Stimulated activated naive CD8-positive, alpha-beta T cell treated with anti-CD3 and anti-CD28 coated beads, Interleukin-15, Interleukin-2, amounts not matched to agents 100 ng/mL and 50 ng/mL, for 24 hours (primary cell): Measurements from ENCODE around the gene CST3.

Experiments
- H3K27ac Mint-ChIP-seq: one replicate; pipeline ENCODE4 v1.8.0; 2021; ENCODE audit warnings: mild to moderate bottlenecking, mixed read lengths
- H3K27me3 Mint-ChIP-seq: one replicate; pipeline ENCODE4 v1.8.0; 2021; ENCODE audit warnings: mixed read lengths
- H3K36me3 Mint-ChIP-seq: one replicate; pipeline ENCODE4 v1.8.0; 2021; ENCODE audit warnings: low read depth, mixed read lengths
- H3K4me1 Mint-ChIP-seq: one replicate; pipeline ENCODE4 v1.8.0; 2021; ENCODE audit warnings: low read depth, mixed read lengths
- H3K4me3 Mint-ChIP-seq: one replicate; pipeline ENCODE4 v1.8.0; 2021; ENCODE audit warnings: mild to moderate bottlenecking, mixed read lengths
- H3K9me3 Mint-ChIP-seq: one replicate; pipeline ENCODE4 v1.8.0; 2021; ENCODE audit warnings: mixed read lengths

Gene CST3

DNA sequence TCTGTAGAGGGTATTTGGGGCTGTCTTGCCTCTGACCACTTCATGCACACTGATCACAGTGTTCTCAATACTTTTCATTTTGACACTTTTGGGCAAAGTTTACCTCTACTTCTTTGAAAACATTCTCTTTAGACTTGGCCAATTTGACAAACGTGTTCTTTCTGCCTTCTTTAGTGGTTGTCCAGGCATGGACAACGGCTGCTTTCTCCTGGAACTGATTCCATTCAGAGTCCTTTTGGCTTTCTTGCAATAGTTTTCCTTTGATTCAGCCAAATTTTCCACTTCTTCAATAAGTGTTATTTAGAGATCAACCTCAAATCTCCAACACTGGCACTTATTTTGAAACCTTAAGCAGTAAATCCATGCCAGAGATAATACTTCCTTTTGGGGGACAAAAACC is 25.4 kb downstream of the CST3 start:
- Mint-ChIP-seq H3K9me3 (no peaks in the 10 kb centered on the region), H3K27me3 (peaks cover 5% of the 10 kb centered on the region), H3K27ac (no peak overlapping the region), H3K4me1 (no peaks in the 10 kb centered on the region), H3K36me3 (no peaks in the 10 kb centered on the region), H3K4me3 (no peak overlapping the region)

GRCh38 chr20:23609486-23610109 is 28.2 kb downstream of the CST3 start:
- no peaks in the 10 kb centered on the region for H3K36me3 Mint-ChIP-seq
- peaks cover 4% of the 10 kb centered on the region for H3K4me1 Mint-ChIP-seq
- no peaks in the 10 kb centered on the region for H3K9me3 Mint-ChIP-seq
- H3K27me3 Mint-ChIP-seq: no peaks in the 10 kb centered on the region
- no peak overlapping the region for H3K4me3 Mint-ChIP-seq
- no peak overlapping the region for H3K27ac Mint-ChIP-seq

GRCh38 chr20:23608251-23608846 is 29.4 kb downstream of the CST3 start:
- Mint-ChIP-seq H3K27ac (no peak overlapping the region), H3K9me3 (no peaks in the 10 kb centered on the region), H3K27me3 (no peaks in the 10 kb centered on the region), H3K4me3 (no peak overlapping the region), H3K36me3 (no peaks in the 10 kb centered on the region), H3K4me1 (peaks cover 4% of the 10 kb centered on the region)

DNA sequence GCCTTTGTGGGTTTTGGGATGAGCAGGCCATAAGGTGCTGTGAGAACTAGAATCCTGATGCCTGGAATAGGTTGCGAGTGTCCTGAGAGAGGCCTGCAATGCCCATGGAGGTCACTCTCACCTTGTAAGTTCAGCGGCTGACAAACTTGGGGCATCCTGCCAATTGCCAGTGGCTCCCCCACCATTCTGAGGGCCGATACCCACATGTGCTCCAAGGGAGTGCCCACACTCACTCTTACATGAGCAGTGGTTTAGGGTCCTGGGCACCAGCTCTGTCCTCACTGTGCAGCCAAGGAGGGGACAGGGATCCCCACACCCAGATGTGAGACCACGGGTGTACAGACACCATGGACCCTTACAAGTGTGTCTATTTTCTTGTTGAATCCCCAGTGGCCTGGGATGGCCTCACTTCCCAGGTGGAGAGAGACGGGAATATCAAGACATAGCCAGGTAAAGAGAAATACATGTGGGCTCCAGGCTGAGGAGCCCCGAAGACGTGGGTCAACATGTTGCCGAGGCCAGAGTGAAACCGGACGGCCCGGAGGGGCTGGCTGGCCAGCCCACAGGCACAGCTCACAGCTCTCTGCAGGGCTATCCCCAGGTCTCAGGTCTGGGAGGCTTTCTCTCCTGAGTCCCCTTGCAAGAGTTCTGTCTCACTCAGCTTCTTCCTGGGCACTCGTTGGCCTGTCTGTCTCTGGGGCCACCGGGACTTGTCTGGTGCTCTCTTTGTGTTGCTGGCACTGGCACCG is 30.1 kb downstream of the CST3 start:
- Mint-ChIP-seq H3K4me1 (peaks cover 4% of the 10 kb centered on the region), H3K9me3 (no peaks in the 10 kb centered on the region), H3K27me3 (no peaks in the 10 kb centered on the region), H3K27ac (no peak overlapping the region), H3K36me3 (no peaks in the 10 kb centered on the region), H3K4me3 (no peak overlapping the region)

DNA sequence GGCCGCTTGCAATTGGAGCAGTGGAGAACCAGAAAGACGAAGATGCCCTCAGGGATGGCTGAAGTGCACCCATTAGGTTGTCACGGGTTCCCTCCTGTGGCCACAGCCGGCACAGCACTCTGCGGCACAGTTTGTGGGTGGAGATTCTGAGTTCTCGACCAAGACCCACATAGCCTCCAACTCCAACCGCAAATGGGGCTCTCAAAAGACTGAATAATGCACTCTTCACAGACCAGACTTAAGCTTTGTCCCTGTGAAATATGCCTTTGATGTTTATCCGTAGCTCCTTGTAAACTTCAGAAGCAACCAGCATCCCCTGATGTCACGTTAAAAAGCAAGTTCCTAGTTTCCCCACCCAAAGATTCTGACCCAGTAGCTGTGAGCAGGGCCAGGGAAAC is 31.1 kb downstream of the CST3 start:
- no peaks in the 10 kb centered on the region for H3K27me3 Mint-ChIP-seq
- no peak overlapping the region for H3K4me3 Mint-ChIP-seq

DNA sequence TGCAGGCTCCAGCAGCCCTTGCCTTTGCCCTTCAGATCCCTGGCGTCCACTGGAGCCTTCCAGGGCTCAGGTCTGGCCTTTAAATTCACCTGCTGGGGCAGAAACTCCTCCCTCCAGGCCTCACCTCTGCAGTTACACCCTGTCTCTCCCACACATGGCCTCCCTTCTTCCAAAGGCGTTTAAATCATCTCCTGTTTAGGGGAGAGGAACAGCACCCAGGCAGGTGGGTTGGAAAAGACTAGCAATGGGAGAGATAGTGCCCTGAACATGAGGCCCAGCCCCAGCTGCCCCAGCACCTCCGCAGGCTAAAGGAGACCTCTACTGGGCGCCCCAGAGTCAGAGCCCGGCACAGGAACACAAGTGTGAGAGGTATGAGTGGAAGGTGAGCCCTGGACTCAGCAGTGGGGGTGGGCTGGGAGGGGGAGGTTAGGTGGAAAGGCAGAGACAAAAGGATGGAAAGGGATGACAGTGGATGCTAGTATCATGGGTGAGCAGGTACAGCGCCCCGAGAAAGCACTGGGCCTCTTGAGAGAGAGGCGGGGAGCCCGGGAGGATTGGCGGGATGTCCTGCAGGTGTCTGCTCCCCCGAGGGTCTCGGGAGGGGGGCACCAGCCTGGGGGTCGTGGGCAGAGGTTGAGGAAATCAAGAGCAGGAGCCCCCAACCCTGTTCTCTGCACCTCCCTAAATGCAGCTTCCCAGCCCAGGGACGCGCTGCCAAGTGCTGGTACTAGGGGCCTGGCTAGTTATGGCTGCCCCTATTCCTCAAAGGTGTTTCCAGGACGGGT is 31.7 kb downstream of the CST3 start, which contains the start of gene CST9:
CST9 (minus strand) TSS at position 51 of the 785 bp plus-strand sequence. CDS start 53 bp downstream, outside the sequence.
- Mint-ChIP-seq H3K4me1 (peaks cover 4% of the 10 kb centered on the region), H3K4me3 (no peak within 1 kb of the TSS), H3K27me3 (no peaks in the 10 kb centered on the region), H3K9me3 (no peaks in the 10 kb centered on the region), H3K36me3 (no peaks in the 10 kb centered on the region), H3K27ac (no peak within 1 kb of the TSS)

More for the DNA sequence above, 31.1 kb downstream of the CST3 start:
- H3K4me1 Mint-ChIP-seq: peaks cover 4% of the 10 kb centered on the region
- no peak overlapping the region for H3K27ac Mint-ChIP-seq
- H3K9me3 Mint-ChIP-seq: no peaks in the 10 kb centered on the region
- H3K36me3 Mint-ChIP-seq: no peaks in the 10 kb centered on the region

- H3K9me3 Mint-ChIP-seq: no peaks in the 10 kb centered on the region
- no peak overlapping the region for H3K4me3 Mint-ChIP-seq
- H3K4me1 Mint-ChIP-seq: peaks cover 4% of the 10 kb centered on the region
- no peaks in the 10 kb centered on the region for H3K27me3 Mint-ChIP-seq
- no peak overlapping the region for H3K27ac Mint-ChIP-seq
- no peaks in the 10 kb centered on the region for H3K36me3 Mint-ChIP-seq
These were observed 33.4 kb downstream of the CST3 start for GRCh38 chr20:23604306-23604705.

DNA sequence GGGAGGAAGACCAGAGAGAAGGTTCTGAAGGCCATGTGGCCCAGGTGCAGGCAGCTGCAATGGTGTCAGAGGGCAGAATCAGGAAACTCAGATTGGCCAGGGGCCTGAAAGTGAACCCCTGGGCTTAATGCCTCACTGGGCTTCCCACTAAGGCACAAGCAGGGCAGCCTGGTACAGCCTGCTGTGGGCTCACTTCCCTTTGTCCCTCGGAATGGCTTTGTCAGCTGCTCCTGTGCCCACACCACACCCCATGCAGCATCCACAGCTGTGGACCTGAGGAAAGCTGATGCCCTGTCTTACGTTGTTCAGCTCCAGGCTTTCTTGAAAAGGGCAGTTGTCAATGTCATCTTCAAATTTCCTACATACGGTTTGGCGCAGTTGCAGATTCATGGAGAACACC is 34.4 kb downstream of the CST3 start:
- H3K4me3 Mint-ChIP-seq: no peak overlapping the region
- no peaks in the 10 kb centered on the region for H3K27me3 Mint-ChIP-seq
- no peak overlapping the region for H3K27ac Mint-ChIP-seq
- no peaks in the 10 kb centered on the region for H3K36me3 Mint-ChIP-seq
- peaks cover 4% of the 10 kb centered on the region for H3K4me1 Mint-ChIP-seq
- no peaks in the 10 kb centered on the region for H3K9me3 Mint-ChIP-seq

GRCh38 chr20:23602699-23603098 is 35.1 kb downstream of the CST3 start:
- no peak overlapping the region for H3K4me3 Mint-ChIP-seq

GRCh38 chr20:23602241-23602640 is 35.5 kb downstream of the CST3 start:
- Mint-ChIP-seq H3K36me3 (no peaks in the 10 kb centered on the region), H3K9me3 (no peaks in the 10 kb centered on the region), H3K4me1 (peaks cover 4% of the 10 kb centered on the region), H3K27ac (no peak overlapping the region), H3K4me3 (no peak overlapping the region), H3K27me3 (no peaks in the 10 kb centered on the region)

More at GRCh38 chr20:23602699-23603098, 35.1 kb downstream of the CST3 start:
- no peaks in the 10 kb centered on the region for H3K9me3 Mint-ChIP-seq
- no peak overlapping the region for H3K27ac Mint-ChIP-seq
- no peaks in the 10 kb centered on the region for H3K36me3 Mint-ChIP-seq
- H3K27me3 Mint-ChIP-seq: no peaks in the 10 kb centered on the region
- peaks cover 4% of the 10 kb centered on the region for H3K4me1 Mint-ChIP-seq

DNA sequence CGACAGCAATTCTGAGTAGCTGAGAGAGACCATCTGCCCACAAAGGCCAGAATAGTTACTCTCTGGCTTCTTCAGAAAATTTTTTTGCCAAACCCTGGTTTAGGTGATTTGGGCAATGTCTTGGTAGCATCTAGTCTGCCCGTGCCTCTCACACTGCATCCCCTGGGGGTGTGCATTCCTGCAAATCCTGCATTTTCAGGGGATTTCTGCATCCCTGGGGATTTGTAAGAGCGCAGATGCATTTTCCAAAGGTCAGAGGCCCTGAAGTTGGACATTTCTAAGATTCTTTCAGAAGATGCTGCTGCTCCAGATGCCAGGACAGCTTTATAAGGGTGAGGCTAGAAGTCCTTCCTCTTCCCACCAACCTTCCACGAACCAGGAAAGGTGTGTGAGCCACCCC is 36.0 kb downstream of the CST3 start:
- H3K4me1 Mint-ChIP-seq: peaks cover 1% of the 10 kb centered on the region
- no peak overlapping the region for H3K4me3 Mint-ChIP-seq
- no peak overlapping the region for H3K27ac Mint-ChIP-seq
- no peaks in the 10 kb centered on the region for H3K27me3 Mint-ChIP-seq
- H3K36me3 Mint-ChIP-seq: no peaks in the 10 kb centered on the region
- H3K9me3 Mint-ChIP-seq: no peaks in the 10 kb centered on the region

DNA sequence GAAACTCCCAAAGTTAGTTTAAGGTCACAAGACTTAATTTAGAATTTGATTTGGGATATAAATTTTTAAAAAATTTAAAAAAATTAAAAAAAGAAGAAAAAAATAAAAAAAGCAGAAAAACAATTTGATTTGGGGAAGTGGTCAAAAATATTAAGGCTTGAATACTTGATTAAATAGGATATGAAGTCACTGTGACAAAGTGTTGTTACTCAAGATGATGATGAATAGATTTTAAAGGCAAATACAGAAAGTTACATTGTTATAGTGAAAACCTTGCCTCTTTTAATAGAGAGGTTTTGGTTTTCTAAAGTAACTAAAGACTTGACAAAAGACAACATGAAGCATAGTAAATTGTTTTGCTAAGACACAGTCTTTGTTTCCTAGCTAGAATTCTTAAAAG is 39.3 kb downstream of the CST3 start:
- Mint-ChIP-seq H3K9me3 (no peaks in the 10 kb centered on the region), H3K36me3 (no peaks in the 10 kb centered on the region), H3K4me1 (no peaks in the 10 kb centered on the region), H3K4me3 (no peak overlapping the region), H3K27ac (no peak overlapping the region), H3K27me3 (no peaks in the 10 kb centered on the region)

DNA sequence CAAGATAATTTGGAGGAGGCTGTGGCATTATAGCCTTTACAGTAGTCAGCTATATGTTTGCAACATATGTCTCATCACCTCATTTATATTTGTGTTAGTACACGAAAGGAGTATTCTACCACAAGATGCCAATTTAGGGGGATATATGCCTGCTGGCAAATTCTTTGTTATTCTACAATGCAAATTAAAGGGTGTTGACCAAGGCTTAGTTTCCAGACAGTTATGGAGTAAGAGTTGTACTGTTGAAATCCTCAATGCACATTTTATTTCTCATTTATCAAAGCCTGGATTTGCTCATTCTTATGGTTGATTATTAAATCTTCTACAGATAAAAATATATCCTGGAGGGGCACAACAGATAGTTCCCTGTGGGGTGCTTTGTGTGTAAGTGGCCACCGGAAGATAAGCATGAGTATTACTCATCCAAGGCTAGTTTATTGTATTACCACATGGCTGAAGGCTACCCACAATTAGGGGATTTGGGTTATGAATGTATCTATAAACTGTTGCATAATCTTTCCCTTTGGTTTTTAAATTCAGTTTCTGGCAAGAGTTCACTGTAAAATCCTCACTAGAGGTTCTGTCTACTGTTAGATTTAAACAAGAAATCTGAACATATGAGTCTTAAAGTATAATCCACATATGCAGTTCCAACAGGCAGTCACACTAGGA is 41.0 kb downstream of the CST3 start:
- Mint-ChIP-seq H3K27ac (no peak overlapping the region), H3K36me3 (no peaks in the 10 kb centered on the region), H3K4me3 (no peak overlapping the region), H3K27me3 (no peaks in the 10 kb centered on the region), H3K4me1 (no peaks in the 10 kb centered on the region), H3K9me3 (no peaks in the 10 kb centered on the region)

- no peak overlapping the region for H3K27ac Mint-ChIP-seq
- no peaks in the 10 kb centered on the region for H3K9me3 Mint-ChIP-seq
- H3K4me1 Mint-ChIP-seq: no peaks in the 10 kb centered on the region
- no peaks in the 10 kb centered on the region for H3K27me3 Mint-ChIP-seq
- no peak overlapping the region for H3K4me3 Mint-ChIP-seq
- H3K36me3 Mint-ChIP-seq: no peaks in the 10 kb centered on the region
These were observed 41.8 kb downstream of the CST3 start for GRCh38 chr20:23595941-23596340.
